HCT116 (cell line): ENCODE measurements around the gene PRR15L. TPM values are rescaled to one million over a fixed set of nuclear protein-coding genes. Genes with fewer than 3 reads are reported as not detected.
A peak's percentile ranks its signal among the peaks of the same experiment; 100 is the strongest.

Experiments used
- ATAC-seq: fragments of 200-7000 bp; cut with Tn5 transposase; 2 replicates; pipeline ENCODE4 v1.9.1; 2020; ENCODE audit warnings: mild to moderate bottlenecking, moderate library complexity
- BruUV-seq: library from RNA; stranded (reverse); fragments of 400-500 nt; replicated peaks from 2 replicates; lab custom pipeline; 2021; lab: Mats Ljungman, UMichigan
- CTCF ChIA-PET: fragments of 300-600 bp; sonication (Branson Sonifier 250); formaldehyde crosslinking; loops from one replicate; lab custom pipeline; 2021; ENCODE audit warnings: antibody characterized with exemption; lab: Charles Lee
- POLR2A ChIA-PET: fragments of 300-600, 350-600 bp; sonication (Branson Sonifier 250); formaldehyde crosslinking; loops from one replicate; lab custom pipeline; 2021; ENCODE audit warnings: antibody characterized with exemption; lab: Charles Lee
- RAD21 ChIA-PET, 2 experiments: fragments of 300-600 bp; sonication (Branson Sonifier 250); formaldehyde crosslinking; loops; one replicate each; lab custom pipeline; 2023; ENCODE audit warnings: low total read pairs in 2 of 2; ENCODE audit not compliant: uncharacterized antibody in 2 of 2, unreplicated experiment in 2 of 2, low non-redundant PET in 1 of 2; lab: Charles Lee
- DNase-seq: peaks from one replicate; pipeline ENCODE4 v3.0.0-alpha.2; 2010; ENCODE audit warnings: low read depth, low spot score
- H2AFZ ChIP-seq: fragments of 200-600 bp; shearing (Covaris generic), sonication (generic); 2 replicates; pipeline ENCODE4 v1.6.1; 2017; ENCODE audit warnings: low read depth, mixed run types, mixed read lengths, antibody characterized with exemption, low read length; ENCODE audit not compliant: poor library complexity, severe bottlenecking
- H3K27ac ChIP-seq: 2 replicates; pipeline ENCODE4 v1.5.1; 2012; ENCODE audit warnings: low read depth, low read length
- H3K27me3 ChIP-seq: fragments of 200-600 bp; sonication (generic); 2 replicates; pipeline ENCODE4 v1.6.1; 2016; ENCODE audit warnings: mixed run types, low read length, mixed read lengths; ENCODE audit not compliant: insufficient read depth
- H3K36me3 ChIP-seq, 2 experiments: fragments of 200-500 bp in 1 of 2; fragments of 200-600 bp in 1 of 2; sonication (Bioruptor generic) in 1 of 2; sonication (generic) in 1 of 2; 2 replicates each; pipeline versions ENCODE4 v1.5.1 to v1.6.1; 2014 to 2016; ENCODE audit warnings: low read length in 2 of 2, inconsistent platforms in 1 of 2, mixed read lengths in 1 of 2, mixed run types in 1 of 2; ENCODE audit not compliant: insufficient read depth in 2 of 2, control insufficient read depth in 1 of 2
- H3K4me1 ChIP-seq, 2 experiments: fragments of 200-600 bp in 1 of 2; sonication (generic) in 1 of 2; 2 replicates each; pipeline versions ENCODE4 v1.5.1 to v1.6.1; 2012 to 2017; ENCODE audit warnings: low read length in 2 of 2, inconsistent platforms in 1 of 2, mild to moderate bottlenecking in 1 of 2, mixed read lengths in 1 of 2, mixed run types in 1 of 2, moderate library complexity in 1 of 2; ENCODE audit not compliant: insufficient read depth in 2 of 2, control insufficient read depth in 1 of 2
- H3K4me2 ChIP-seq: fragments of 200-600 bp; sonication (generic); 2 replicates; pipeline ENCODE4 v1.6.1; 2017; ENCODE audit warnings: mixed run types, low read length, mixed read lengths
- H3K4me3 ChIP-seq, 2 experiments: fragments of 200-600 bp in 1 of 2; sonication (generic) in 1 of 2; replicated peaks in 1 of 2; 2 replicates each; pipeline ENCODE4 v1.5.1; 2011 to 2016; ENCODE audit warnings: low read length in 2 of 2, control low read depth in 1 of 2, low read depth in 1 of 2, mild to moderate bottlenecking in 1 of 2, mixed read lengths in 1 of 2, mixed run types in 1 of 2
- H3K79me2 ChIP-seq: fragments of 200-600 bp; sonication (generic); 2 replicates; pipeline ENCODE4 v1.6.1; 2017; ENCODE audit warnings: mild to moderate bottlenecking, mixed run types, low read length, moderate library complexity, mixed read lengths; ENCODE audit not compliant: insufficient read depth
- H3K9ac ChIP-seq: fragments of 200-600 bp; sonication (generic); 2 replicates; pipeline ENCODE4 v1.6.1; 2016; ENCODE audit warnings: low read length, mixed read lengths
- H3K9me2 ChIP-seq: fragments of 200-600 bp; sonication (generic), shearing (Covaris generic); 2 replicates; pipeline ENCODE4 v1.6.1; 2017; ENCODE audit warnings: mixed run types, mild to moderate bottlenecking, moderate library complexity; ENCODE audit not compliant: insufficient read depth
- H3K9me3 ChIP-seq, 2 experiments: fragments of 200-500 bp in 1 of 2; fragments of 200-600 bp in 1 of 2; sonication (Bioruptor generic) in 1 of 2; sonication (generic) in 1 of 2; 2 replicates each; pipeline ENCODE4 v1.6.1; 2014 to 2017; ENCODE audit warnings: low read length in 2 of 2, mixed read lengths in 2 of 2, inconsistent platforms in 1 of 2, low read depth in 1 of 2, mild to moderate bottlenecking in 1 of 2, mixed run types in 1 of 2, moderate library complexity in 1 of 2; ENCODE audit not compliant: control insufficient read depth in 1 of 2, insufficient read depth in 1 of 2
- H4K20me1 ChIP-seq: fragments of 200-600 bp; sonication (generic), shearing (Covaris generic); 2 replicates; pipeline ENCODE4 v1.6.1; 2017; ENCODE audit warnings: mixed run types, mild to moderate bottlenecking, moderate library complexity; ENCODE audit not compliant: insufficient read depth
- ATF3 ChIP-seq: IDR thresholded peaks from 2 replicates; pipeline ENCODE4 v1.6.1; 2012
- CBX3 ChIP-seq: IDR thresholded peaks from 2 replicates; pipeline ENCODE4 v1.6.1; 2012; ENCODE audit warnings: low read depth
- CTCF ChIP-seq, 3 experiments: fragments of 200-600 bp in 1 of 3; sonication (generic) in 1 of 3; IDR thresholded peaks in 2 of 3; conservative IDR thresholded peaks in 1 of 3; 2 replicates each; pipeline ENCODE4 v1.5.1; 2012 to 2017; ENCODE audit warnings: low read depth in 2 of 3, low read length in 2 of 3, antibody characterized with exemption in 1 of 3, borderline replicate concordance in 1 of 3, control low read depth in 1 of 3, mild to moderate bottlenecking in 1 of 3, mixed read lengths in 1 of 3, mixed run types in 1 of 3, moderate library complexity in 1 of 3; ENCODE audit not compliant: insufficient read depth in 1 of 3
- ELF1 ChIP-seq: IDR thresholded peaks from 2 replicates; pipeline ENCODE4 v1.6.1; 2012; ENCODE audit warnings: low read depth, borderline replicate concordance
- EZH2 ChIP-seq: fragments of 200-600 bp; sonication (generic); IDR thresholded peaks from 2 replicates; pipeline ENCODE4 v1.6.1; 2017; ENCODE audit warnings: antibody characterized with exemption, mixed run types
- EZH2phosphoT487 ChIP-seq: fragments of 200-600 bp; IDR thresholded peaks from 2 replicates; pipeline ENCODE4 v1.6.1; 2018; ENCODE audit warnings: antibody characterized with exemption, borderline replicate concordance
- JUND ChIP-seq: IDR thresholded peaks from 2 replicates; pipeline ENCODE4 v1.6.1; 2012
- POLR2AphosphoS5 ChIP-seq: IDR thresholded peaks from 2 replicates; pipeline ENCODE4 v1.6.1; 2011; ENCODE audit warnings: mild to moderate bottlenecking, low read depth, low read length, moderate library complexity
- RAD21 ChIP-seq: IDR thresholded peaks from 2 replicates; pipeline ENCODE4 v1.6.1; 2012; ENCODE audit warnings: low read depth, mild to moderate bottlenecking
- SRF ChIP-seq: IDR thresholded peaks from 2 replicates; pipeline ENCODE4 v1.6.1; 2012; ENCODE audit warnings: low read depth
- intact Hi-C: fragments of 100-400 bp; cut with micrococcal nuclease; formaldehyde crosslinking; loops from 2 replicates; pipeline ENCODE4 v1.10.0; 2022
- total RNA-seq: library from RNA; stranded (reverse); gene quantifications from one replicate; pipeline ENCODE4 v1.2.1, GENCODE V29; 2021; ENCODE audit not compliant: unreplicated experiment
- TF ChIP-seq, protein P1 (sequence below): IDR thresholded peaks from 2 replicates; pipeline ENCODE4 v1.6.1; 2011; ENCODE audit warnings: mild to moderate bottlenecking, low read length, moderate library complexity; ENCODE audit not compliant: insufficient replicate concordance; ENCODE audit errors: extremely low read depth
- TF ChIP-seq, protein P2 (sequence below): IDR thresholded peaks from 2 replicates; pipeline ENCODE4 v1.6.1; 2012

The PRR15L gene
- total RNA-seq, 1 experiment from 2014 or later: 0.34 TPM

GRCh38 chr17:47946929-47947397 lies 10.7 kb downstream of the PRR15L start (continued):
- peak; percentile 56 for TF ChIP-seq POLR2AphosphoS5

- BruUV-seq: no TSS peak
- H3K27me3 ChIP-seq: no peaks in the 10 kb centered on the region
- RAD21 ChIA-PET: interaction anchor here (0.6 to 1.3 kb wide), 6 partner anchors 9 to 105 kb away, joined by 3 to 8 read pairs (median 4); partner anchors contain the start of genes CDK5RAP3 (in 2 of the 2), PRR15L (in 1 of the 2) and SCRN2 (in 1 of the 2)
- H3K9me3 ChIP-seq: no peaks in the 10 kb centered on the region
- no peak overlapping the region for H3K4me3 ChIP-seq
- H3K9ac ChIP-seq: no peak overlapping the region
- POLR2A ChIA-PET: interaction anchor here (0.6 to 4.3 kb wide), 6 partner anchors 9 to 102 kb away, joined by 3 to 20 read pairs (median 5); partner anchors contain the start of genes CDK5RAP3, NFE2L1, PRR15L and SP2
- H3K79me2 ChIP-seq: peaks cover 17% of the 10 kb centered on the region
- intact Hi-C loops: no loop called here
- H3K9me2 ChIP-seq: no peaks in the 10 kb centered on the region
- peak overlapping the region; percentile 53; the same call in 1 of the 2 replicates for H3K4me2 ChIP-seq
- DNase-seq (no peak), ATAC-seq (0 out of 2 replicates have a peak, but pooled peaks have one; percentile 1)
- H3K36me3 ChIP-seq: peaks cover 10 to 12% of the 10 kb centered on the region in 2 experiments; a peak in 3 of 4 replicates
- no peak for TF ChIP-seq ATF3
- no peak for TF ChIP-seq POLR2AphosphoS5
- TF ChIP-seq ELF1: no peak
- TF ChIP-seq CTCF (IDR thresholded peaks at IDR 0.05 in 2 of 3, conservative IDR thresholded peaks at IDR 0.05 in 1 of 3; ENCODE audit: borderline replicate concordance in 1 of 3, insufficient read depth in 1 of 3, low read depth in 2 of 3, low read length in 2 of 3): no peak
- TF ChIP-seq, protein P1, sequence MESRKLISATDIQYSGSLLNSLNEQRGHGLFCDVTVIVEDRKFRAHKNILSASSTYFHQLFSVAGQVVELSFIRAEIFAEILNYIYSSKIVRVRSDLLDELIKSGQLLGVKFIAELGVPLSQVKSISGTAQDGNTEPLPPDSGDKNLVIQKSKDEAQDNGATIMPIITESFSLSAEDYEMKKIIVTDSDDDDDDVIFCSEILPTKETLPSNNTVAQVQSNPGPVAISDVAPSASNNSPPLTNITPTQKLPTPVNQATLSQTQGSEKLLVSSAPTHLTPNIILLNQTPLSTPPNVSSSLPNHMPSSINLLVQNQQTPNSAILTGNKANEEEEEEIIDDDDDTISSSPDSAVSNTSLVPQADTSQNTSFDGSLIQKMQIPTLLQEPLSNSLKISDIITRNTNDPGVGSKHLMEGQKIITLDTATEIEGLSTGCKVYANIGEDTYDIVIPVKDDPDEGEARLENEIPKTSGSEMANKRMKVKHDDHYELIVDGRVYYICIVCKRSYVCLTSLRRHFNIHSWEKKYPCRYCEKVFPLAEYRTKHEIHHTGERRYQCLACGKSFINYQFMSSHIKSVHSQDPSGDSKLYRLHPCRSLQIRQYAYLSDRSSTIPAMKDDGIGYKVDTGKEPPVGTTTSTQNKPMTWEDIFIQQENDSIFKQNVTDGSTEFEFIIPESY: no peak
- TF ChIP-seq, protein P2, sequence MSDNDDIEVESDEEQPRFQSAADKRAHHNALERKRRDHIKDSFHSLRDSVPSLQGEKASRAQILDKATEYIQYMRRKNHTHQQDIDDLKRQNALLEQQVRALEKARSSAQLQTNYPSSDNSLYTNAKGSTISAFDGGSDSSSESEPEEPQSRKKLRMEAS: no peak
- no peak for TF ChIP-seq RAD21
- no peak for TF ChIP-seq EZH2
- TF ChIP-seq EZH2phosphoT487: no peak
- TF ChIP-seq SRF: no peak
- no peak for TF ChIP-seq CBX3
- TF ChIP-seq JUND: no peak
- no peaks in the 10 kb centered on the region for H4K20me1 ChIP-seq
- peaks cover 35 to 54% of the 10 kb centered on the region in 2 experiments for H3K4me1 ChIP-seq
- H2AFZ ChIP-seq: no peak overlapping the region
- CTCF ChIA-PET: interaction anchor here (0.7 to 5.1 kb wide), 37 partner anchors 9 to 389 kb away, joined by 3 to 83 read pairs (median 5); partner anchors contain the start of genes CDK5RAP3, LRRC46, MRPL10 and OSBPL7
- peak overlapping the region; percentile 66 for H3K27ac ChIP-seq
Measured at GRCh38 chr17:47946516-47946915, 11.2 kb downstream of the PRR15L start.
